RWPE1 (cell line): ENCODE measurements around the gene ACSL5.

Experiments used
- CTCF ChIA-PET: fragments of 350-600 bp; sonication (Branson Sonifier 250); formaldehyde crosslinking; extraction: SDS; loops from one replicate; lab custom pipeline; 2021; lab: Yijun Ruan, JAX
- POLR2A ChIA-PET: fragments of 400-600 bp; formaldehyde crosslinking; extraction: SDS; loops from one replicate; lab custom pipeline; 2020; ENCODE audit warnings: antibody characterized with exemption; ENCODE audit not compliant: low non-redundant PET; lab: Yijun Ruan, JAX
- DNase-seq: peaks from one replicate; pipeline ENCODE4 v3.0.0; 2012; ENCODE audit warnings: low spot score
- H3K27ac ChIP-seq: fragments of 450-650 bp; 2 replicates; pipeline ENCODE4 v1.5.1; 2017
- CTCF ChIP-seq: fragments of 450-650 bp; conservative IDR thresholded peaks from 2 replicates; pipeline ENCODE4 v1.5.1; 2017; ENCODE audit warnings: low read depth, mild to moderate bottlenecking

The ACSL5 gene

GRCh38 chr10:112434988-112435619 is 61.2 kb downstream of the ACSL5 start:
- no peak overlapping the region for H3K27ac ChIP-seq
- TF ChIP-seq CTCF, result peak; percentile 53
- DNase-seq, result peak; percentile 14
- CTCF ChIA-PET, result interaction anchor here (0.5 to 1.9 kb wide), 16 partner anchors 8 to 1922 kb away, joined by 3 to 11 read pairs (median 3); partner anchors contain the start of genes VTI1A and ZDHHC6
- POLR2A ChIA-PET, result no interaction called here

GRCh38 chr10:112438356-112438755 is 64.4 kb downstream of the ACSL5 start:
- H3K27ac ChIP-seq, result no peak overlapping the region
- POLR2A ChIA-PET, result no interaction called here
- DNase-seq, result no peak
- no peak for TF ChIP-seq CTCF
- CTCF ChIA-PET, result no interaction called here

GRCh38 chr10:112441520-112441919 is 67.6 kb downstream of the ACSL5 start:
- no peak for DNase-seq
- POLR2A ChIA-PET, result no interaction called here
- TF ChIP-seq CTCF, result no peak
- CTCF ChIA-PET, result interaction anchor here (1.4 kb wide), 1 partner anchor 31 kb away, joined by 3 read pairs; no protein-coding TSS in a partner anchor
- no peak overlapping the region for H3K27ac ChIP-seq

GRCh38 chr10:112442063-112442462 is 68.1 kb downstream of the ACSL5 start:
- no peak for TF ChIP-seq CTCF
- POLR2A ChIA-PET, result no interaction called here
- CTCF ChIA-PET, result interaction anchor here (1.4 kb wide), 1 partner anchor 30 kb away, joined by 3 read pairs; no protein-coding TSS in a partner anchor
- no peak for DNase-seq
- no peak overlapping the region for H3K27ac ChIP-seq

GRCh38 chr10:112446055-112446854 is 72.3 kb downstream of the ACSL5 start:
- H3K27ac ChIP-seq, result peak overlapping the region; percentile 91
- ChIA-PET CTCF (interaction anchor here (0.6 to 2.1 kb wide), 5 partner anchors 11 to 483 kb away, joined by 3 to 7 read pairs (median 4); no protein-coding TSS in a partner anchor), POLR2A (no interaction called here)
- TF ChIP-seq CTCF, result no peak
- DNase-seq, result peak; percentile 26

- peak; percentile 84 for DNase-seq
- H3K27ac ChIP-seq, result peak within 1 kb of the TSS; percentile 91
- ChIA-PET CTCF (interaction anchor here (0.6 to 2.1 kb wide), 8 partner anchors 12 to 483 kb away, joined by 3 to 7 read pairs (median 4); no protein-coding TSS in a partner anchor), POLR2A (no interaction called here)
- TF ChIP-seq CTCF, result no peak
Measured at GRCh38 chr10:112446855-112447619, 73.1 kb downstream of the ACSL5 start, which contains the start of the genes VTI1A and ZDHHC6. Gene VTI1A (plus strand): TSS chr10:112447215. CDS start chr10:112447374, 159 bp downstream. Gene ZDHHC6 (minus strand): TSS chr10:112446914. CDS start chr10:112445436, 1,478 bp downstream.
